HG03159 (cell line): Measurements from ENCODE around the gene NDUFA12.

Experiments
- ATAC-seq: cut with Tn5 transposase; IDR thresholded peaks from one replicate; pipeline ENCODE4 v1.9.1; 2021; ENCODE audit warnings: mild to moderate bottlenecking, moderate library complexity; ENCODE audit not compliant: unreplicated experiment

NDUFA12 gene

DNA sequence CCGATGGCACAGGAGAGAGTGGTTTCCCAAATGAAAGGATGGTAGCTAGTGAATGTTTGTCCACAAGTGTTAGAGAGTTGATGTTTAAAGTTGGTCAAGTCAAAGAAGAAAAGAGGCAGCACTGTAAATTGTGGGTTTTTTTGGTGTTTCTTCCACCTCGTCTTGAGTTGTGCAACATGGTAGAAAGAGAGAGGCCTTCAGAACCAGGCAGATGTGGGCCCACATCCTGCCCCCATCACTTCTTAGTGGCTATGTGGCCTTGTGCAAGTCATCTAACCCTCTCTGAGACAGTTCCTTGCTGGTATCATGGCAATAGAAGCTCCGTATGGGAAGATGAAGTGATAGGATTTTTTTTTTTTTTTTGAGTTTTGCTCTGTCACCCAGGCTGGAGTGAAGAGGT lies 60.8 kb downstream of the NDUFA12 start:
- ATAC-seq = no peak

DNA sequence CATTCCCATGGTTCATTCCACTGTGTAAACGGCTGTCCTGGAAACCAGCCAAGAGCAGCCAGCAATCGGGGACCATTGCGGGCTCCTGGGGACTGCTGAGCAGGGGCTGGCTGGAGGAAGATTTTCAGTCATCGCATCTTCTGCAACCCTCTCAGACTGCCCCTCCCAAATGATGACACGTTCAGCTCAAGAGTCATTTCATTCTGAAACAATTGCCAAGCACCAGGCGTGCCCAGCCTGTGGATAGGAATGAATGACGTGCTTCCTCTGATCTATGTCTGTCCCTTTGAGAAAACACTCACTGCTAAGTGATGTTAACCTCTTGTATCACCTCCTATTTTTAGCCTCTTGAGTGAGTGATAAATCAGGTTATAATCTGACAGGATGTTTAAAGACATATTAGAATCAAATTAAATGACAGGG lies 62.0 kb downstream of the NDUFA12 start:
- peak; percentile 66 for ATAC-seq

DNA sequence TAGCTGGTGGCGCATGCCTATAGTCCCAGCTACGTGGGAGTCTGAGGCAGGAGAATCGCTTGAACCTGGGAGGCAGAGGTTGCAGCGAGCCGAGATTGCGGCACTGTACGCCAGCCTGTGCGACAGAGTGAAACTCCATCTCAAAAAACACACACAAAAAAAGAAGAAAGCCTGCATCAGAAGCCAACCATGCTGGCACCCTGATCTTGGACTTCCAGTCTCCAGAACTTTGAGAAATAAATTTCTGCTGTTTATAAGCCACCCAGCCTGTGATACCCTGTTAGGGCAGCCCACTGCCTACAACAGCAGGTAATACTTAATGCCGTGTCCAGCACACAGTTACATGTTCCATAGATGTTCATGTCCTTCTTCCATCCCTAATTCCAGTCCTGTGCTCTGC lies 62.7 kb downstream of the NDUFA12 start:
- no peak for ATAC-seq

DNA sequence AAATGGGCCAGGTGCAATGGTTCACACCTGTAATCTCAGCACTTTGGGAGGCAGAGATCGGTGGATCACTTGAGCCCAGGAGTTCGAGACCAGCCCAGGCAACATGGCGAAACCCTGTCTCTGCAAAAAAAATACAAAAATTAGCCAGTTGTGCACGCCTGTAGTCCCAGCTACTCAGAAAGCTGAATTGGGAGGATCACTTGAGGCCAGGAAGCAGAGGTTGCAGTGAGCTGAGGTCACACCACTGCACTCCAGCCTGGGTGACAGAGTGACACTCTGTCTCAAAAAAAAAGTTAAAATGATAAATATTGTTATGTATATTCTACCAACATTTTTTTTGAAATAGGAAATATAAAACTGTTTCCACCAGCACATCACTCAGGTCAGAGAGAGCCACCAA lies 64.9 kb downstream of the NDUFA12 start:
- no peak for ATAC-seq

DNA sequence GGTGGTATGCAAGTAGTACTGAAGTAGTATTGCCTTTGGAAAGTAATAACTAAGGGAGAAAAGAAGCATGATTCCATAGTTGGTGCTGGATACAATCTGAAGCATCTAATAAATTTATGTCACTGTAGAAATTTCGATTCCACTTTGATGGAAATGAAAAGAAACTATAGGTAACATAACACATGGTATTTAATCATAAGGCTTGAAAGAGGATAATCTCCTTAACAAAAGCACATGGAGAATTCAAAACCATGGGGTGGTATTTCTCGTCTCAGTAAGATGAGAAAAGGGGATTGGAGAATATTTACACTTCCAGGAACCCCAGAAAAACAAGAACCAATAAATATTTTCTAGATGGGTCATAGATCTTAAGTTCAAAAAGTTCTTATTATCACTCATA lies 72.7 kb downstream of the NDUFA12 start:
- no peak for ATAC-seq

DNA sequence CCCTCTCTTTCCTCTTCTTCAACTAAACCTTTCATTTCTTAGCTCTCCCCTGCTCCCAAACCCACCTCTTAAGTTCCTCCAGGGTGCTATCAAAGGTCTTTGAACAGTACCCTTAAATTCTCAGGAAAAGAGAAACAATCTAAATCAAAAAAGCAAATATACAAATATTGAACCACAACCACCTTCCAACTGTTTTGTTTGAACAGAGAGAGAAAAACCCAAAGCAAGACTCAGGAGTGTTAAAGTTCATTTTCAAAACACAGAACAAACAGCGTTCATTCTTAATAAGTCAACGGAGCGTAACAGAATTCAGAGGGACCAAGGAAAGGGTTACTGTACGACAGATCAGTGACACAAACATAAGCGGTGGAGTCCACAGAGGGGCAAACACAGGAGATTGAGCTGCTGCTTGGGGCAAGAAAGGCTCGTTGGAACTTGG lies 73.3 kb downstream of the NDUFA12 start:
- ATAC-seq = no peak

DNA sequence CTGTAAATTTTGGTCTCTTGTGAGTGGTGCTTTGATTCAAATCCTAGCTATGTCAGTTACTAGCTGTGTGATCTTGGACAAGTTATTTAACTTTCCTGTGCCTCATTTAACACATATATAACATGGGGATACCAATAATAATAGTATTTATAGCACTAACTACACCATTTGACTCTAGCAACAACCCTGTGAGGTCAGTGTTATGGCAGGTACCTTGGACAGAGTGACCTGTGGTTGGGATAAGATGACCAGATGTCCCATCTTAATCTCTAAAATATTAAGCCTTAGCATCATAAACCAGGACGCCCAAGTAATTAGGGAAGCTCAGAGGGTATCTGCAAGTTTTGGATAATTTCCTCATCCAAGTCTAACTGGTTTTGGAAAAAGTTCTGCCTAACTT lies 73.7 kb downstream of the NDUFA12 start:
- ATAC-seq = no peak

DNA sequence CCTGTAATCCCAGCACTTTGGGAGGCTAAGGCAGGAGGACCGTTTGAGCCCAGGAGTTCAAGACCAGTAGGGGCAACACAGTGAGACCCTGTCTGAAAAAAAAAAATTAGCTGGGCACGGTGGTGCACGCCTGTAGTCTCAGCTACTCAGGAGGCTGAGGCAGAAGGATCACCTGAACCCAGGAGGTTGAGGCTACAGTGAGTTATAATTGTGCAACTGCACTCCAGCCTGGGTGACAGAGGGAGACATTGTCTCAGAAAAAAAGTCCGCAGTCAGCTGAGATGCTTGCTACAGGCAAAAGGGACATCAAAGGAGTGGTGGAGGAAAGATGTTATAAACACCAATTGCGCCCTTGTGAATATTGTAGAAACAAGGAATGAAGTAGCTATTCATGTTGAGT lies 77.8 kb downstream of the NDUFA12 start:
- no peak for ATAC-seq

DNA sequence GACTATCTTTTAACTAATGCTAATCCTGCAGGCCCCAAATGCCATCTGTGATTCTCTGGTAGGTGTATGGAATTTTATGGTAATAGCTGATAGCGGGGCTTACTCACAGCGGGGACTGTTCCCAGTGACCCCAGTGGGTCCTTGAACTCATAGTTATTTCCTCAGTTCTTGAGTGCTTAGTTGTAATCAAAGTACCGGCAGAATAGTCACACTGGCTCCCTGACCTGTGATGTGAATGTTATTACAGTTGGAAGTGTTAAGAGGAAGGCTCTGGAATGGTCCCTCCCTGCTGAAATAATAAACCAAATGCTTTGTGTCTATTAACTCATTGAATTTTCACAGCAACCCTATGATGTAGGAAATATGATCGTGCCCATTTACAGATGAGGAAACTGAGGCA lies 78.3 kb downstream of the NDUFA12 start:
- ATAC-seq = no peak

DNA sequence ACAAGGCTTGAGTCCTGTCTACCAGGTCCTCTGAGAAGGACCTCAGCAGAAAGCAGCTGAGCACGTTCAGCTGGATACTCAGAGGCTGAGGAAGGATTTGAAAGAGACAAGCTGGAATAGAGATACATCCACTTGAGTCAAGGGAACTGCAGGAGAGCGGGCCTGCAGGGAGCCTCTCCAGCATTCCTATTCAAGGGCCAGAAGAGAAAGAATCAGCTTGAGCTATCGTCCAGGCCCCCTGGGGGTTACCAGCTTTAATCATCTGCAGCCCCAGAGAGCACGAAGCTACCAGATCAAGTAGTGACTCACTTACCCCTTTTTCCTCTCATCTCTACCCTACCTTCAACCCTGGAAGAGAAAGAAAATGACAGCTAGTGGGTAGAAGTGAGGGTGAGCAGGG lies 80.9 kb downstream of the NDUFA12 start:
- ATAC-seq = no peak
